HEK293 (cell line): Measurements from ENCODE around the gene MLN.
A peak's percentile ranks its signal among the peaks of the same experiment; 100 is the strongest.

Source experiments
- CTCF ChIA-PET: fragments of 350-600 bp; formaldehyde crosslinking; extraction: SDS; loops from one replicate; lab custom pipeline; 2021; ENCODE audit warnings: antibody characterized with exemption; lab: Yijun Ruan, JAX
- POLR2A ChIA-PET: fragments of 300-600 bp; formaldehyde crosslinking; extraction: SDS; loops from one replicate; lab custom pipeline; 2020; ENCODE audit warnings: antibody characterized with exemption, inconsistent platforms; lab: Yijun Ruan, JAX
- H3K27ac ChIP-seq: fragments of 200-500 bp; sonication (Bioruptor generic); 2 replicates; pipeline ENCODE4 v1.5.1; 2014; ENCODE audit warnings: low read depth, low read length, control low read depth, inconsistent platforms; ENCODE audit errors: extremely low read depth
- H3K36me3 ChIP-seq, 2 experiments: fragments of 200-500 bp in 1 of 2; sonication (Bioruptor generic) in 1 of 2; 1 replicate in 1 of 2; 2 replicates in 1 of 2; pipeline ENCODE4 v1.5.1; 2014 to 2017; ENCODE audit warnings: inconsistent platforms in 2 of 2, low read length in 2 of 2; ENCODE audit not compliant: control insufficient read depth in 2 of 2, insufficient read depth in 1 of 2
- H3K4me1 ChIP-seq: fragments of 200-500 bp; sonication (Bioruptor generic); 2 replicates; pipeline ENCODE4 v1.5.1; 2014; ENCODE audit warnings: mild to moderate bottlenecking, low read length, inconsistent platforms; ENCODE audit not compliant: control insufficient read depth, insufficient read depth
- H3K4me3 ChIP-seq: 2 replicates; pipeline ENCODE4 v1.5.1; 2011; ENCODE audit warnings: low read depth, mild to moderate bottlenecking, control low read depth, low read length, moderate library complexity
- H3K9me3 ChIP-seq: fragments of 200-500 bp; sonication (Bioruptor generic); 2 replicates; pipeline ENCODE4 v1.5.1; 2014; ENCODE audit warnings: low read depth, low read length, inconsistent platforms; ENCODE audit not compliant: control insufficient read depth, insufficient read depth
- ATF2 ChIP-seq: fragments of 450-650 bp; formaldehyde crosslinking; IDR thresholded peaks from 2 replicates; pipeline ENCODE4 v1.5.1; 2016; ENCODE audit warnings: missing biosample characterization, missing genetic modification characterization, low read depth
- EGR2 ChIP-seq: fragments of 450-650 bp; formaldehyde crosslinking; IDR thresholded peaks from 2 replicates; pipeline ENCODE4 v1.5.1; 2016; ENCODE audit warnings: low read depth, missing biosample characterization, missing genetic modification characterization
- GLIS2 ChIP-seq: fragments of 450-650 bp; formaldehyde crosslinking; IDR thresholded peaks from 2 replicates; pipeline ENCODE4 v1.5.1; 2016; ENCODE audit warnings: missing biosample characterization, missing genetic modification characterization
- IKZF3 ChIP-seq: fragments of 450-650 bp; IDR thresholded peaks from 2 replicates; pipeline ENCODE4 v1.5.0; 2018; ENCODE audit warnings: missing biosample characterization, mild to moderate bottlenecking, missing genetic modification characterization, moderate library complexity
- REPIN1 ChIP-seq: fragments of 450-650 bp; formaldehyde crosslinking; IDR thresholded peaks from 2 replicates; pipeline ENCODE4 v1.5.1; 2017; ENCODE audit warnings: missing biosample characterization, missing genetic modification characterization, low read depth
- REST ChIP-seq: fragments of 450-650 bp; formaldehyde crosslinking; IDR thresholded peaks from 2 replicates; pipeline ENCODE4 v1.5.1; 2016; ENCODE audit warnings: missing biosample characterization, missing genetic modification characterization
- SP3 ChIP-seq: fragments of 450-650 bp; formaldehyde crosslinking; IDR thresholded peaks from 2 replicates; pipeline ENCODE4 v1.5.1; 2016; ENCODE audit warnings: missing biosample characterization, missing genetic modification characterization
- SP7 ChIP-seq: fragments of 450-650 bp; formaldehyde crosslinking; IDR thresholded peaks from 2 replicates; pipeline ENCODE4 v1.5.1; 2016; ENCODE audit warnings: missing biosample characterization, missing genetic modification characterization
- TRIM28 ChIP-seq: IDR thresholded peaks from 2 replicates; pipeline ENCODE4 v1.6.1; 2011; ENCODE audit warnings: low read length, control low read depth, borderline replicate concordance
- ZBTB20 ChIP-seq: fragments of 450-650 bp; formaldehyde crosslinking; IDR thresholded peaks from 2 replicates; pipeline ENCODE4 v1.5.1; 2016; ENCODE audit warnings: missing biosample characterization, missing genetic modification characterization
- ZBTB21 ChIP-seq: fragments of 450-650 bp; formaldehyde crosslinking; IDR thresholded peaks from 2 replicates; pipeline ENCODE4 v1.5.1; 2017; ENCODE audit warnings: missing biosample characterization, missing genetic modification characterization
- ZNF140 ChIP-seq: fragments of 450-650 bp; formaldehyde crosslinking; IDR thresholded peaks from 2 replicates; pipeline ENCODE4 v1.5.1; 2016; ENCODE audit warnings: missing biosample characterization, missing genetic modification characterization
- ZNF155 ChIP-seq: fragments of 450-650 bp; formaldehyde crosslinking; IDR thresholded peaks from 2 replicates; pipeline ENCODE4 v1.5.1; 2016; ENCODE audit warnings: missing biosample characterization, missing genetic modification characterization
- ZNF211 ChIP-seq: fragments of 450-650 bp; formaldehyde crosslinking; IDR thresholded peaks from 2 replicates; pipeline ENCODE4 v1.5.1; 2016; ENCODE audit warnings: low read depth, missing biosample characterization, missing genetic modification characterization
- ZNF449 ChIP-seq: fragments of 450-650 bp; formaldehyde crosslinking; IDR thresholded peaks from 2 replicates; pipeline ENCODE4 v1.5.1; 2017; ENCODE audit warnings: missing biosample characterization, mild to moderate bottlenecking, missing genetic modification characterization, moderate library complexity
- ZNF610 ChIP-seq: fragments of 450-650 bp; formaldehyde crosslinking; IDR thresholded peaks from 2 replicates; pipeline ENCODE4 v1.5.1; 2016; ENCODE audit warnings: missing biosample characterization, missing genetic modification characterization, borderline replicate concordance
- ZNF626 ChIP-seq: fragments of 450-650 bp; sonication (Bioruptor Pico); formaldehyde crosslinking; IDR thresholded peaks from 2 replicates; pipeline ENCODE4 v1.5.1; 2018; ENCODE audit warnings: missing biosample characterization, missing genetic modification characterization, inconsistent platforms
- ZNF629 ChIP-seq: fragments of 450-650 bp; formaldehyde crosslinking; IDR thresholded peaks from 2 replicates; pipeline ENCODE4 v1.5.1; 2017; ENCODE audit warnings: missing biosample characterization, missing genetic modification characterization
- ZNF645 ChIP-seq: fragments of 450-650 bp; formaldehyde crosslinking; IDR thresholded peaks from 2 replicates; pipeline ENCODE4; 2016; ENCODE audit warnings: missing biosample characterization, missing genetic modification characterization
- ZNF830 ChIP-seq: fragments of 450-650 bp; IDR thresholded peaks from 2 replicates; pipeline ENCODE4 v1.5.0; 2018; ENCODE audit warnings: missing biosample characterization, missing genetic modification characterization, low read depth, mild to moderate bottlenecking, moderate library complexity

Gene MLN

GRCh38 chr6:33850296-33850695 is 46.5 kb upstream of the MLN start:
- Histone ChIP-seq H3K9me3 (no peaks in the 10 kb centered on the region), H3K4me3 (no peak overlapping the region), H3K27ac (no peak overlapping the region), H3K36me3 (no peaks in the 10 kb centered on the region), H3K4me1 (no peaks in the 10 kb centered on the region)
- TF ChIP-seq REST (tag by site-specific recombination) (no peak), ZNF449 (tag by site-specific recombination) (no peak), REPIN1 (tag by site-specific recombination) (no peak), ZNF629 (tag by site-specific recombination) (0 out of 2 replicates have a peak, but pooled peaks have one; percentile 23), ATF2 (tag by site-specific recombination) (0 out of 2 replicates have a peak, but pooled peaks have one; percentile 7), ZNF155 (tag by site-specific recombination) (no peak), ZBTB20 (tag by site-specific recombination) (no peak), SP7 (tag by site-specific recombination) (no peak), EGR2 (tag by site-specific recombination) (no peak), GLIS2 (tag by site-specific recombination) (no peak), ZNF211 (no peak), ZNF610 (tag by site-specific recombination) (no peak), ZNF140 (no peak), ZBTB21 (tag by site-specific recombination) (0 out of 2 replicates have a peak, but pooled peaks have one; percentile 20), SP3 (no peak), TRIM28 (no peak)
- ChIA-PET CTCF (interaction anchor here (0.6 to 2.7 kb wide), 11 partner anchors 10 to 996 kb away, joined by 3 to 22 read pairs (median 3); partner anchors contain the start of gene PSMB9), POLR2A (interaction anchor here (0.6 kb wide), 1 partner anchor 204 kb away, joined by 5 read pairs; no protein-coding TSS in a partner anchor)

- H3K4me1 ChIP-seq: no peaks in the 10 kb centered on the region
- H3K9me3 ChIP-seq: no peaks in the 10 kb centered on the region
- H3K4me3 ChIP-seq: no peak overlapping the region
- H3K27ac ChIP-seq: no peak overlapping the region
- TF ChIP-seq ZNF626 (no peak), ZNF645 (no peak), IKZF3 (no peak), ZNF830 (tag by site-specific recombination) (no peak)
- CTCF ChIA-PET: interaction anchor here (0.5 to 2.7 kb wide), 9 partner anchors 9 to 346 kb away, joined by 3 to 22 read pairs (median 4); no protein-coding TSS in a partner anchor
- no peaks in the 10 kb centered on the region for H3K36me3 ChIP-seq
- POLR2A ChIA-PET: no interaction called here
Measured at GRCh38 chr6:33849500-33850075, 45.8 kb upstream of the MLN start.
